Activated CD8-positive, alpha-beta memory T cell treated with anti-CD3 and anti-CD28 coated beads, Interleukin-2, amount 50 U/mL, for 4 hours (primary cell): ENCODE data around the gene TMBIM1.
A peak's percentile ranks its signal among the peaks of the same experiment; 100 is the strongest.
"Not testable (repeated sequence)": the region's sequence is repeated elsewhere in the genome, so short reads cannot be mapped to it uniquely, and the experiment has no call there.

ENCODE experiments used
- DNase-seq: peaks from one replicate; pipeline ENCODE4 v3.0.0-alpha.2; 2020

The TMBIM1 gene

DNA sequence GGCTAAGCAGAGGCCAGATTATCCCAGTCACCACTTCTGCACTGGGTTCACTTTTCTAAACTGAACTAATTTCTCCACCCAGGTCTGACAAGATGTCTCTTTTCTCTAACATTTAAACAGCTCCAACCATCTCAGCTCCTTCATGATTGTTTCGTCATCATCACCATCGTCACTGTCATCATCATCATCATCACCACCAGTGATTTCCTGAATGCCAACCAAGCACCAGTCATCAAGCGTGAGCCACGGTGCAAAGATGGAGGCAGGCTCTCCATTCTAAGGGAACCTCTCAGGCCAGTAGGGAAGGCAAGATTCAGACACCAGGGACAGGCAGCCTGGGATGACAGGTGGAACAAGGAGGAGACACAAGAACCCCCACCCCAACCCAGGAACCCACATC lies 25.5 kb upstream of the TMBIM1 start:
- DNase-seq, result no peak

- no peak for DNase-seq
Measured at GRCh38 chr2:218317303-218317630, 25.0 kb upstream of the TMBIM1 start.

GRCh38 chr2:218315397-218315796 lies 23.1 kb upstream of the TMBIM1 start:
- no peak for DNase-seq

DNA sequence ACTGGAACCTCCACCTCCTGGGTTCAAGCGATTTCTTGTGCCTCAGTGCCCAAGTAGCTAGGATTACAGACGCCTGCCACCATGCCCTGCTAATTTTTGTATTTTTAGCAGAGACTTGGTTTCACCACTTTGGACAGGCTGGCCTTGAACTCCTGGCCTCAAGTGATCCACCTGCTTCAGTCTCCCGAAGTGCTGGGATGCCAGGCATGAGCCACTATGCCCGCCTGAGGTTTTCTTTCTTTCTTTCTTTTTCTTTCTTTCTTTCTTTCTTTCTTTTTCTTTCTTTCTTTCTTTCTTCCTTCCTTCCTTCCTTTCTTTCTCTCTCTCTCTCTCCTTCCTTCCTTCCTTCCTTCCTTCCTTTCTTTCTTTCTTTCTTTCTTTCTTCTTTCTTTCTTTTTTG lies 22.5 kb upstream of the TMBIM1 start:
- DNase-seq, result not testable (repeated sequence)

GRCh38 chr2:218313356-218313755 lies 21.1 kb upstream of the TMBIM1 start:
- no peak for DNase-seq

DNA sequence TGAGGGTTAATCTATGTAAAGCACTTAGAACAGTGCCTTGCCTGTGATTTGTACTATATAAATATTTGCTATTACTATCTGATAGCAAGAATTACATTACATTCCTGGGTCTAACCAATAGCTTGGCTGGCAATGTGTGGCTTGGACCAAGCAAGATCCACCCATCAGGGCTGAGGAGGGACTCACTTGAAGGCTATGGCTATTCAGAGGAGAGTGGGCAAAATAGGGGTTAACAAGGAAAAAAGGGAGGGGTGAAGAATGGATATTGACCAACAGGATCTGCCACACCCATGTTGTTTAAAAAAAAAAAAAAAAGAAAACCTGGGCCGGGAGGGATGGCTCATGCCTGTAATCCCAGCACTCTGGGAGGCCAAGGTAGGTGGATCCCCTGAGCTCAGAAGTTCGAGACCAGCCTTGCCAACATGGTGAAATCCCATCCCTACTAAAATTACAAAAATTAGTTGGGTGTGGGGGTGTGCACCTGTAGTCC lies 20.0 kb upstream of the TMBIM1 start:
- no peak for DNase-seq

- DNase-seq, result not testable (repeated sequence)
Measured at GRCh38 chr2:218311541-218312266, 19.4 kb upstream of the TMBIM1 start.

DNA sequence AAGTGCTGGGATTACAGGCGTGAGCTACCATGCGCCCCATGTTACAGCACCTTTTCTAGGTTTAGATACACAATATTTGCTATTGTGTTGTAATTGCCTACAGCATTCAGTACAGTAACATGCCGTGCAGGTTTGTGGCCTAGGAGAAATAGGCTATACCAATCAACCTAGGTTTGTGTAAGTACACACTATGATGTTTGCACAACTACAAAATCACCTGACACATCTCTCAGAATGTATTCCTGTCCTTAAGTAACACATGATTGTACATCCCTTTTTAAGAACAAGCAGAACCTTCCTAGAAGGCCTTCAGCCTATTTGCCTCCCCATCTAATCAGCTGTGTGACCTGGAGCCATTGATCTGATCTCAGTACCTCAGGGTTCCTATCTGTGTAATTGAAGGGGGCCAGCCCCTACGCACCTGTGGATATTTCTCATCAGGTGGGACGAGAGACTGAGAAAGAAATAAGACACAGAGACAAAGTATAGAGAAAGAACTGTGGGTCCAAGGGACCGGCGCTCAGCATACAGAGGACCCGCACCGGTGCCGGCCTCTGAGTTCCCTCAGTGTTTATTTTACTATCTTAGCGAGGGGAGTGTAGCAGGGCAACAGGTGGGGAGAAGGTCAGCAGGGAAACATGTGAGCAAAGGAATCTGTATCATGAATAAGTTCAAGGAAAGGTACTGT lies 18.7 kb upstream of the TMBIM1 start:
- no peak for DNase-seq

DNA sequence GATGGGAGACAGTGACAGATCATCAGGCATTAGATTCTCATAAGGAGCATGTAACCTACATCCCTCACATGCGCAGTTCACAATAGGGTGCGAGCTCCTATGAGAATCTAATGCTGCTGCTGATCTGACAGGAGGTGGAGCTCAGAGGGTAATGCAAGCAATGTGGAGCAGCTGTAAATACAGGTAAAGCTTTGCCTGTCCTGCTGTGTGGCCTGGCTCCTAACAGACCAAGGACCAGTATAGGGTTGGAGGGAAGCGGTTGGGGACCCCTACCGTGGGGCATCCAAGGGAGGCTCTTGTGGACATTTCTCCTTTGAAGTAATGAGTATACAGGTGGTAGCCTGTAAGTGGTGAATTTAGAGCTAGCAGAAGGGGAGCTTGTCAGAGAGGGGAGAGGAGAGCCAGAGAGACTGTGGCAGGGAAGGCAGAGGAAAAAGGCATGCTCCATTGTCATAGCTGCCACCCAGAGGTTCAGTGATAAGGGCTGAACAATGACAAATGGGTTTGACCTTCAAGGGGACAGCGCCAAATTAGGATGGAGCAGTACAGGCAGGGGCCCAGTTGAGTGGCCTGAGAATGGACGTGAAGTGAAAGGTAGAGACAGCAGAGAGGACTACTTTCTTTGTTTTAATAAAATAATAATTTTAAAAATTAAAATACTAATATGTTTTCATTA lies 15.2 kb upstream of the TMBIM1 start:
- no peak for DNase-seq

- no peak for DNase-seq
Measured at GRCh38 chr2:218306184-218306920, 14.0 kb upstream of the TMBIM1 start.

DNA sequence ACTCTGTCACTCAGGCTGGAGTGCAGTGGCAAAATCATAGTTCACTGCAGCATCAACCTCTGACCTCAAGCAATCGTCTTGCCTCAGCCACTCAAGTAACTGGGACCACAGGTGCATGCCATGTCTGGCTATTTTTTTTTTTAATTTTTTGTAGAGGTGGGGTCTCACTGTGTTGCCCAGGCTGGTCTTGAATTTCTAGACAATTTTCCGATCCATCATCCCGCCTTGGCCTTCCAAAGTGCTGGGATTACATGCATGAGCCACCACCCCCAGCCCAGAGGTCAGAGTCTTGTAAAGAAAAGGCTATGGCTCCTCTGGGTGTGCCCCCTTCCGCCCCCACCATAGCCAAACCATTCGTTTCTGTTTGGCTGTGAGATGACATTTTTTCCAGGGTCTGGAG lies 13.1 kb upstream of the TMBIM1 start:
- no peak for DNase-seq

- peak; percentile 88 for DNase-seq
Measured at GRCh38 chr2:218301176-218301819, 9.0 kb upstream of the TMBIM1 start.

- DNase-seq, result no peak
Measured at GRCh38 chr2:218300141-218300540, 7.8 kb upstream of the TMBIM1 start.

DNA sequence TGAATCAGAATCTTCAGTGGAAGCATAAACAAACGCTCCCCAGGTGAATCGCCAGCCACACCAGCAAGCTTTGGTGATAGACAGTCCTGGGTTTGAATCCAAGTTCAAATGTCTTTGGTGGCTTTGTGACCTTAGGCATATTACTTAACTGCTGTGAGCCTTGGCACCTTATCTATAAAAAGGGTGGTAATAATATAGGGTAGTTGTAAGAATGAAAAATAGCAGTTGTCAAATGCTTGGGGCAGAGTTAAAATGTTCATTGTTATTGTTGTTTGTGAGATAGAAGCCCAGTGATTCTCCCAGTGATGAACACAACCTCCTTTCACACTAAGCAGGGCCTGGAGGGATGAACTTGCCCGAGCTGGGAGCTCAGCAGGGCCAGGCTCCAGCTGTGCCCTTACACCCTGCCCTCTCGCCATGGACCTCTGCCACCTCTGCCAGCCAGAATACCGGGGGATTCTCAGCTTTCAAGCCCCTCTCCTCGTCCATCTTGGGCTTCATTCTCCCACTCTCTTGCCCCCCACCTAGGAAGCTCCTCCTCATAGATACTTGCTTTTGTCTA lies 6.1 kb upstream of the TMBIM1 start:
- DNase-seq, result no peak

GRCh38 chr2:218296847-218297246 lies 4.5 kb upstream of the TMBIM1 start:
- no peak for DNase-seq

DNA sequence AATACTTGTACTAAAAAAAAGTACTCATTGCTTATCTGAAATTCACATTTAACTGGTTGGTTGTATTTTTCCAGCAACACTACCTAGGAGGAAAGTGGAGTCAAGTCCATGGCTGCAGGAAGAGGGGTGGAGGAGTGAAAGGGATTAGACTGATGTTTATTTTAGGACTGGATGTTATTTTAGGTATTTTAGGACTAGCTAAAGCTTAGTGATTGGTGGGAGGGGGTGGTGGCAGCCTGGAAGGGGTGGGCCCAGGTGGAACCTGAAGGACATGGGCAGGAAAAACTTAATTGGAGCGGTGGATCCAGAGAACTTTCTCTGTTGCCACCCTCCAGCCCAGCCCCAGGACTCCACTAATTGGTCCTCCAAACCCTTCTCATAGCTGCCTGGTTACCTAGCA lies 3.9 kb upstream of the TMBIM1 start:
- DNase-seq, result no peak

- no peak for DNase-seq
Measured at GRCh38 chr2:218295029-218295428, 2.7 kb upstream of the TMBIM1 start.

DNA sequence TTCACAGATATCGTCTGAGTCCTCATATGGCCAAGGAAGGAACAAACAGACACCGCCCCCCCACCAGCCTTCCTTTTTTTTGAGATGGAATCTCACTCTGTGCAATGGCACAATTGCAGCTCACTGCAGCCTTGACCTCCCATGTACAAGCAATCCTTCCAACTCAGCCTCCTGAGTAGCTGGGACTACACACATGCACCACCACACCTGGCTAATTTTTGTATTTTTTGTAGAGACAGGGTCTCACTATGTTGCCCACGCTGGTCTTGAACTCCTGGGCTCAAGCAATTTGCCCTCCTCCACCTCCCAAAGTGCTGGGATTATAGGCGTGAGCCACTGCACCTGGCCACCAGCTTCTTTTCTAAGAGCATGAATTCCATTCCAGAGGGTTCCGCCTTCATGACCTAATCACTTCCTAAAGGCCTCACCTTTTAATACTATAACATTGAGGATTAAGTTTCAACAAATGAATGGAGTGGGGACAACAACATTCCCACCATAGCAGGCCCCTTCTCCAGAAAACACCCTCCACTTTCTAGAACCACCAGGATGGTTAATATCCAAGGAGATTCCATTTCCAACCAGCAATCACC lies 2.2 kb upstream of the TMBIM1 start:
- DNase-seq, result no peak

DNA sequence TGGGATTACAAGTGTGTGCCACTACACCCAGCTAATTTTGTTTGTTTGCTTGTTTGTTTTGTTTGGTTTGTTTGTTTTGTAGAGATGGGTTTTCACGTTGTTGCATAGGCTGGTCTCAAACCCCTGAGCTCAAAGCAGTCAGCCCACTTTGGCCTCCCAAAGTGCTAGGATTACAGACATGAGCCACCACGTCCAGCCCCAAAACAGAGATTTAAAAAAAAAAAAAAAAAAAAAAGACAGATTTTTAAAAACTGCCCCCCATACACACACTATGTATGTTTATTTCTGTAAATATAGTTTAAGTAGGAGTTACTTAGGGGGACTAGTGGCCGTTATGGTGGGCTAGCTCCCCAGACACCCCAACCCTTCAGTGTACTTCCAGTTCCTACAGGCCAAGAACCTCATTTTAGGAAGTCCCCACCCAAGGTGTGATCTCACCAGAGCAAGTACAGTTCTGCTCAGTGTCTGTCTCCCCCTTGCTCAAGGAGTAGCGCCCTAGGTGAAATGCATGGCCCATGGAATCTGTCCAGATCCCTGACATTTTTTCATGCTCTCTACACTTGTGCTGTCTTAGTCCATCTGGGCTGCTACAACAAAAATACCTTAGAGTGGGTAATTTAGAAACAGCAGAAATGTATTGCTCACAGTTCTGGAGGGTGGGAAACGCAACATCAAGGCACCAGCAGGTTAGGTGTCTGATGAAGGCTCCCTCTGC lies 1.6 kb upstream of the TMBIM1 start:
- DNase-seq, result no peak

- DNase-seq, result no peak
Measured at GRCh38 chr2:218291318-218292047, 820 bp downstream of the TMBIM1 start.
